GM21619 (cell line): ENCODE results near the gene SETD1B.
"Not testable (repeated sequence)": the region's sequence is repeated elsewhere in the genome, so short reads cannot be mapped to it uniquely, and the experiment has no call there.

ENCODE experiments used
- ATAC-seq: cut with Tn5 transposase; IDR thresholded peaks from one replicate; pipeline ENCODE4 v1.9.1; 2021; ENCODE audit not compliant: unreplicated experiment

Gene SETD1B

DNA sequence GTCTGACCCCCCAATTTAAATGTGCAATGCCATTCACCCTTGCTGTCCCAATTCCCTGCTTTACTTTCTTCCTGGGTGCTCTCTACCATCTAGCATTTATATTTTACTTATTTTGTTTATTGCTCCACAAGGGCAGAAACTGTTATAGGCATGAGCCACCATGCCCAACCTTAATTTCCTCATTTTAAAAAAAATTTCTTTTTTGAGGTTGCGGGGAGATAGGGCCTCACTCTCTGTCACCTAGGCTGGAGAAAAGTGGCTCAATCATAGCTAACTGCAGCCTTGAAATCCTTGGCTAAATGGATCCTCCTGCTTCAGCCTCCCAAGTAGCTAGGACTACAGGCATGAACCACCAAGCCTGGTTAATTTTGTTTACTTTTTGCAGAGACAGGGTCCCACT, 41.9 kb downstream of the SETD1B start:
- ATAC-seq, result no peak

DNA sequence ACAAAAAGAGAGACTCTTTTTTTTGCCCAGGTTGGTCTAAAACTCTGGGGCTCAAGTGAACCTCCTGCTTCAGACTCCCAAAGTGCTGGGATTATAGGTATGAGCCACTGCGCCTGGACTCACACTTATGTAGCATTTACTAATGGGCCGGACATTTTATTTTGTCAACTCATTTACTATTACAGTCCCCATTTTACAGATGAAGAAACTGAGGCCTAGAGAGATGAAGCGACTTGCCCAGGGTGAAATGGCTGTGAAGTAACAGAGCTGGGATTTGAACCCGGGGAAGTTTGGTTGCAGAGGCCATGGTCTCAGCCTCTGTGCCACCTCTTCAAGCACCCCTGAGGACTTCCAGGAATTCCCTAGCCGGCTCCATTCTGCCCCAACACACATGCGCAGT, 45.4 kb downstream of the SETD1B start:
- ATAC-seq, result no peak

DNA sequence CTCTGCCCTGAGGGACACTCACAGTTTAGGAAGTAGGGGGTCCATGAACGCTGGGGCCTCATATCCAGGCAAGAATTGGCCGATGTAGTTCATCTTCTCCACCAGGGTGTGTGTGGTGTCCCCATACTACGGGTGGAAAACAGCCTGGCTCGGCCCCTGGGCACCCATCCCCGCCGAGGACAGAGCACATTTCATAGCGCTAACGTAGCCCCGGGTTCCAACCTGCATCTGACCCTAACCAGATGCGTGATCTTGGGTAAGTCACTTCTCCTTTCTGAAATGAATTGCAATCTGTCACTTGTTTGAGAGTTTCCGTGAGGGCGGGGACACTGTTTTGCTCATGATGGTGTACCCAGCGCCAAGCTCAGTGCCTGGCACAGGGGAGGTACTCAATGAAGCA, 45.9 kb downstream of the SETD1B start:
- ATAC-seq, result no peak

DNA sequence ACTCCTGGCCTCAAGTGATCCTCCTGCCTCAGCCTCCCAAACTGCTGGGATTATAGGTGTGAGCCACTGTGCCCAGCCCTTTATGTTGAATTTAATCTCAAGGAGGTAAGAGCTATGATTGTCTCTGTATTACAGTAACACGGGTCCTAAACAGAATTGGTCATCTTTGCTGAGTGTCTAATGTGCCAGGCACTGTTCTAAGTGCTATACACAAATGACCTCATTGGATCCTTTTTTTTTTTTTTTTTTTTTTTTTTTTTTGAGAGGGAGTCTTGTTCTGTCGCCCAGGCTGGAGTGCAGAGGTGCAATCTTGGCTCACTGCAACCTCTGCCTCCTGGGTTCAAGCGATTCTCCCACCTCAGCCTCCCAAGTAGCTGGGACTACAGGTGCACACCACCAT, 48.6 kb downstream of the SETD1B start:
- not testable (repeated sequence) for ATAC-seq

DNA sequence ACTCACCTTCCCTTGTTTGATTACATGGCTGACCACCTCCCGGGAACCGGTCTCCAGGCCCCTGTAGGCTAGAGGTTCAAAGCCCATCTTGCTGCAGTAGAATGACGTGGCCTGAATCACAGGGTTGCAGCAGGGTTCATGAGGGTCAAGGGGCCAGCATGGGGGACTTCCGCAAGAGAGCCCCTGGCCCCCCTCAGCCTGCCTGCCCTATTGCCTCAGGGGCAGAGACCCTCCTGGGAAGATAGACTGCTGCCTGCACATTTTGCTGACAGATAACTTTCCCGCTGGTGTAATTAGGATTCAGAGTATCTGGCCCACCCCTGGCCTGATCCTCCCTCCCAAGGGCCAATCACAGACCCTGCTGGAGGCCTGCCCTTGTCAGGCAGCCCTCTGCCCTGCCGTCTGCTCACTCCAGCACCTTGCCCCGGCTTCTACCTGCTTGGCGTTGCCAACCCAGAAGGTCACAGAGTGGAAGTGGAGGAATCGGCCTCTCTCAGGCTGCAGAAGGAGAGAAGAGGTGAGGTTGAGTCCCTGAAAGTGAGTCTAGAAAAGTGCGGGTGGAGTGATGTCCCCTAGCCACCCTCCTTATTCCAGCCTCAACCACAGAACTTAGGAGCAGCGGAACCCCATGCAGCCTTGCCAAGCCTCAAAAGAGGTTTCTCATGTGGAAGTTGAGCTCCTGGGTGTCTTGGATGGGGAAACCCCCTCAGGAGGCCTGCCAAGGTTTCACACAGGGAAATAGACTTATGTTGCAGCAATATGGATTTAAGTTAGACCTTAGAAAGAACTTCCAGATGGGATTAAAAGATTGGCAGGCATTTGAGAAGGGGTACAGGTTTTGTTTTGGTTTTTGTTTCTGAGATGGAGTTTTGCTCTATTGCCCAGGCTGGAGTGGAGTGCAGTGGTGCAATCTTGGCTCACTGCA, 53.8 kb downstream of the SETD1B start:
- ATAC-seq, result no peak

DNA sequence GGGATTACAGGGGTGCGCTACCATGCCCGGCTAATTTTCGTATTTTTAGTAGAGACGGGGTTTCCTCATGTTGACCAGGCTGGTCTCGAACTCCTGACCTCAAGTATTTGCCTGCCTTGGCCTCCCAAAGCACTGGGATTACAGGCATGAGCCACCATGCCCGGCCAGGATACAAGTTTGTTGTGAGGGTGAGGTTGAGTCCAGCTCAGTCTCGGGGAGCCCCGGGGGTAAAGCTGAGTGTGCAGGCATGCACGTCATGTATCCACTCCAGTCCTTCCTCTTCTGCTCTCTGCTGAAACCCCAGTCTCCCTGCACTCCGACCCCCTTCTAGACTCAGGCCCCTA, 54.5 kb downstream of the SETD1B start:
- ATAC-seq, result no peak

DNA sequence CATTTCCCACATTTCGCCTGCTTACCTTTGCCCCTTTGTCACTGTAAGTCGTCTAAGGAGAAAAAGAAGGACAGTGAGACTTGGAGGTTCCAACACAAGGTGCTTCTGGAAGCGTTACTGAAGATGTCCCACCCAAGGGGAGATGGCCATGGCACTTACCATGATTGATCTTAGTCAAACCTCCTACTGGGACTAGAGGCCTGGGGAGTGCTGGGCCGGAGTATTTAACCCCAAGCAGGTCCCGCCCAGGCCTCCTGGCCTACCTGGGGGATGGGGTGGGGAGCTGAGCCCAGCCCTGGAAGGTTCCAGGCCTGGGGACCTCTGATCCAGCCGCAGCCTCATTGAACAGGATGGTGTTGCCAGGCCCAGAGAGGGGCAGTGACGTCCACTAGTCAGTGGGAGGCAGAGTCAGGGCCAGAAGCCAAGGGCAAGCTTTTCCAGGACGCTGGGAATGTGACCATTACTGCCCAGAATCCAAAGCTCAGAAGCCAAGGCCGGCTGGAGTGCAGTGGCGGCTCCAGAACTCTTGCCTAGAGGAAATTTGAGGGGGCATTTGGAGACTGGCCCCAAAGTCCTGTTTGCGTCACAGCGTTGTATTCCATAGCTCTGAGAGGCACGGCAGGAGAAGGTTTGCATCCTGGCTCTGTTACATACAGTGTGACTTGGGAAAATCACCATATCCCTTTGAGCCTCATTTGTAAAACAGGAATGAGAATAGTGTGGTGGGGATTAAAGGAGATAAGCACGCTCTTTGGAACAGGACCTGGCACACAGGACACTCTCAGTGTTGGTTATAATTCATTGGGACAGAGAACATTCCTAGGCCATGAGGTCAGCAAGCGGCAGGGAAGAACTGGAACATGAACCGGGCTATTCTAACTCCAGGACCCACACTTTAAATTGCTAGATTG, 55.1 kb downstream of the SETD1B start, which contains the start of gene HPD:
TSS of gene HPD (minus strand) at position 198 of the 911 bp plus-strand sequence. CDS start at position 162, 36 bp downstream.
- ATAC-seq, result no peak

DNA sequence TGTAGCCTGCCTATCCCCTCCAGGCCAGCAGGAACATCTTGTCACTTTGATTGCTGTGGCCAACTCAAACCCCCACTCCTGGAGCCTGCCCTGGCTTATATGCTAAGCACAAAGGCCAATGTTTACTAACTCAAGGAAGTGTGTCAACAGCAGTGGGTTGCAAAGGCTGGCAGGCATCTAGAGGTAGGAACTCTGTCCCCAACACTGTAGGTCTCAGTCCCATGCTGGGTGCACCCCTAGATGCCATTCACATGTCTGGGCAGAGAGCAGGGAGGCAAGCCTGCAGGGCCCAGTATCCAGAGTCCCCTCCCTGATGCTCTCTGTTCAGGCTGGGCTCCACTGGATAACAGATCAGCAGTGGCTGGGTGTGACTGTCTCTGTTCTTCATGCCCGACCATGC, 56.4 kb downstream of the SETD1B start:
- no peak for ATAC-seq

DNA sequence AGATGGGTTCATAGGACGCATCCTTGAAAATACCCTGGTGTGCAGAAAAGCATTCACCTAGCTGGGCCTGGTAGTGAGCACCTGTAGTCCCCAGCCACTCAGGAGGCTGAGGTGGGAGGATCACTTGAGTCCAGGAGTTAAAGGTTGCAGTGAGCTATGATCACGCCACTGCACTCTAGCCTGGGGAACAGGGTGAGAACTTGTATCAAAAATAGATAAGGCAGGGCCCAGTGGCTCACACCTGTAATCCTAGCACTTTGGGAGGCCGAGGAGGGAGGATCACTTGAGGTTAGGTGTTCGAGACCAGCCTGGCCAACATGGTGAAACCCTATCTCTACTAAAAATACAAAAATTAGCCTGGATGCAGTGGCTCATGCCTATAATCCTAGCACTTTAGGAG, 56.9 kb downstream of the SETD1B start:
- not testable (repeated sequence) for ATAC-seq

DNA sequence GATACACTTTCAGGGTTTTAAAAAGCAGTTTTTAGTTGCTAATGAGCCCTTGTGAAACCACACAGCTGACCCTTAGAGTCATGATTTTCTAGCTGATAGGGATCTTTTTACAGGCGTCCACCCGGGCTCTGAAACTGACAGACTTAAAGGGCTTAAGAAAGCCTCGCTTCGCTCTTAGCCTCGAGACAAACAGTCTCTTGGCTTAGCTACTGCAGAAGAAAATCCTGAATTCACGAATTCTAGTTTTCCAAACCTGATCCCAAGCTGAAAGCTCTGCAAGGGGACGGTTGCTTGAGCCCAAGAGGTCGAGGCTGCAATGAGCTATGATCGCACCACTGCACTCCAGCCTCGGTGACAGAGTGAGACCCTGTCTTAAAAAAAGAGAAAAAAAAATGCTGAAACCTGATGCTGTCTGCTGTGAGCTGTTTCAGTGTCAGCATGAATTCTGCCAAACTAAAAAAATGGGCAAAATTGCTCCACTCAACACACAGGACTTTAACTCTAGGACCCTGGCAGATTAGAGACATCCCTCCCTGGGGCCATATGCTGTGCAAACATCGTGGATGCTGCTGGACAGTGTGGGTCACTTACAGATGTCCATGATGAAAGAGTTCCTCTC, 57.9 kb downstream of the SETD1B start:
- no peak for ATAC-seq

DNA sequence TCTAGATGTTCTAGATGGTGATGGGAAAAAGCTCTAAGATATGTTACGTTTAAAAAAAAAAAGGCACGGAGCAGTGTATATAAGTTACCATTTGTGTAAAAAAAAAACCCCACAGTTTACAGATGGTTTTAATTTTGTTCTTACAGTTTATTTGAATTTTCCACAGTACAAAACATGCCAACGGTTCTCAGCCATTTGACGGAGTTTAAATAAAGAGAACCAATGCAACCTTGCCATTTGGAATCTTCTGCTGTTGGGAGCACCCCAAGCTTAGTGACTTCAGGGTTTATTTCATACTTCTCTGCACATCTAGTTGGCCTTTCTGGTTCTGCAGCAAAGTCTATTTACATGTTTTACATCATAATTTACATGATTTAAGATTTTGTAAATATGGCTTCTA, 62.5 kb downstream of the SETD1B start:
- ATAC-seq, result no peak

DNA sequence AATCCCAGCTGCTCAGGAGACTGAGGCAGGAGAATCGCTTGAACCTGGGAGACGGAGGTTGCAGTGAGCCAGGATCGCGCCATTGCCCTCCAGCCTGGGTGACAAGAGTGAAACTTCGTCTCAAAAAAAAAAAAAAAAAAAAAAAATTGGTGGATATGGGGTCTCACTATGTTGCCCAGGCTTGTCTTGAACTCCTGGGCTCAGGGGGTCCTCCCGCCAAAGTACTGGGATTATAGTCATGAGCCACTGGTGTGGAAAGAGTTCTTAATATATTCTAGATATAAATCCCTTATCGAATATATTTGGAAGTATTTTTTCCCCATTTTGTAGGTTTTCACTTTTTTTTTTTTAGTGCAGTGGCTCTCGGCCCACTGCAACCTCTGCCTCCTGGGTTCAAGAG, 65.4 kb downstream of the SETD1B start:
- not testable (repeated sequence) for ATAC-seq

DNA sequence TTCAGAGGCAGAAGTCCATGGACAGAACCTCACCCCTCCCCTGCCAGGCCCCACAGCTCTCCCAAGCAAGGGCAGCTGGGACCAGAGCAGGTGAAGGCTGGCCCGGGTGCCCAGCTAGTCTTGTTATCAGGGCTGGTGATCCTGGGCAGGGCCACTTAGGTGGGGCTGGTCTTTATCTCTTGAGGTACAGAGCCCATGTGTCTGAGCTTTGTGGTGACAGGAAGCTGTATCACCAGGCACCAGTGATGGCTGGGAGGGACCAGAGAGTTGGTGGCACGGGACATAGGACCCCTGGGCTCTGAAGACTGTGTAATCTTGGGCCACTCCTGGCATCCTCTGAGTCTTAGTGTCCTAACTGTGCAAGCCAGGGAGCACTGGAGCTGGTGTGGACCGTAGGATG, 67.7 kb downstream of the SETD1B start:
- ATAC-seq, result no peak

DNA sequence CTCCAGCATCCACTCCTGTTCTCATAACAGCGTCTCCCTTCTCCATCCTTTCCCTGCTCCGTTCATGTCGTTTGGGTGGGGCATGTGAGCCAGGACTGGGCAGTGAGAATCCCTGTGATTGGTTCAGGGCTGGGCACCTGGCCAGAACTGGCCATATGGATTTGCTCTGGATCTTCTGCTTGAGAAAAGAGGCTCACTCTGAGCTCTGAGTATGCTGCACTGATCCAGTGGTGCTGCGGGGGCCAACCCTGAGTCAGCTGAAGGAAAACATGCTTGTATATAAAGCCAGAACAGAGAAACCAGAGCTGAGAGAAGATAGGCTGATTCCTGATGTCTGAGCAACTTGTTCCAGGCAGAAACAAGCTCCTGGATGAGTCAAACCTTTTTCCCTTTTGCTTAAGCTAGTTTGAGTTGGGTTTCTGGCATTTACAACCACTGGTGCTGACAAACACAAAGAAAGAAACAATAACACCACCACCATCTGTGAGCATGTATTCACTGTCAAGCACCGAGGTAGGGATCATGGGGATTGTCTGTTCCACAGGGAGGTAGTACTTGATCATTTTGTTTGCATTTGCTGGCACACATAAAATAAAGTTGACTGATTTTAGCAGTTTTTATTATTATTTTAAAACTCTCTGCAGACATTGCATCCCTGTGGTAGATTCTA, 68.9 kb downstream of the SETD1B start:
- ATAC-seq, result no peak

DNA sequence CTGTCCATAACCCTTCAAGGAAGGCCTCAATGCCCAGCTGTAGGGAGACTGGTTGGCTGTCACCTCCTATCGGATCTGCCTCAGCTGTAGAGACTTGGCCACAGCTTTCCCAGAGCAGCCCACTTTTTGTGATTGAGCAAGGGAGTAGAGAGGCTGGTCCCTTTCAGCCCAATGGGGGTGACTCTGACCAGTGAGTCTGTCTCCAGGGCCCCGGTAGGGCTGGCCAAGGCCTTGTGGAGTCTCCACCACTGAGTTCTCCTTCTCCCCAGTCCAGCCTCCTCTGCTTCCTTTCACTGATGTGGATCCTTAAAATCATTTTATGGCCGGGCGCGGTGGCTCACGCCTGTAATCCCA, 69.4 kb downstream of the SETD1B start:
- no peak for ATAC-seq

DNA sequence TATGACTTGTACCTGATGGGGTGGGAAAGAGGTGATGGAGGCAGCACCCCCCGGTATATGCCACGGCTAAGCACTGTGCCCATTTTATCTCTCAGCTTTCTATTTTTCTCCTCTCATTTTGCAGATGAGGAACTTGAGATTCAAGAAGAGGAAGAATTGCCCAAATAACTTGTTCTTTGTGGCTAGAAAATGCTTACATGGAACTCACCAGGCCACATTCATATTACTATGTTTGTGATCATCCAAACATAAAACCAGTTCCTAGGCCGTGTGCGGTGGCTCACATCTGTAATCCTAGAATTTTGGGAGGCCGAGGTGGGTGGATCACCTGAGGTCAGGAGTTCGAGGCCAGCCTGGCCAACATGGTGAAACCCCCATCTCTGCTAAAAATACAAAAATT, 70.3 kb downstream of the SETD1B start:
- no peak for ATAC-seq

DNA sequence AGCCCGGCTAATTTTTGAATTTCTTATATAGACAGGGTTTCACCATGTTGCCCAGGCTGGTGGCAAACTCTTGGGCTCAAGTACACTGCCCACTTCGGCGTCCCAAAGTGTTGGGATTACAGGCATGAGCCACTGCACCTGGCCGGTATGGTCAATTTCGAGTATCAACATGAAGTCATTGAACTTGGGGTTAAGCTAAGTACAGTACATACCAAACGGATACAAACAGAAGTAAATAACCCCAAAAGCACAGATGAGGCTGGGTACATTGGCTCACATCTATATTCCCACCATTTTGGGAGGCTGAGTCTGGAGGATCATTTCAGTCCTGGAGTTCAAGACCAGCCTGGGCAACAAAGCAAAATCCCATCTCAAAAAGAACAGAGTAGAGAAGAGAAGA, 71.8 kb downstream of the SETD1B start:
- ATAC-seq, result no peak

DNA sequence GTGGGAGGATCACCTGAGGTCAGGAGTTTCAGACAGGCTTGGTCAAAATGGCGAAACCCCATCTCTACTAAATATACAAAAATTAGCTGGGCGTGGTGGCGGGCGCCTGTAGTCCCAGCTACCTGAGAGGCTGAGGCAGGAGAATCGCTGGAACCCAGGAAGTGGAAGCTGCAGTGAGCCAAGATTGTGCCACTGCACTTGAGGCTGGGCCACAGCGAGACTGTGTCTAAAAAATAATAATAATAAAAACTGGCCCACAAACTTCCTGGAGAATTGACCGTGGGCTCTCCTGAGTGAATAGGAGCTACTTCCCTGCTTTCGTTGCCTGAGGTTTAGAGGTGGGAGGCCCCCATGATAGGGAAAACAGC, 72.3 kb downstream of the SETD1B start:
- not testable (repeated sequence) for ATAC-seq
